ENCODE results near the gene TPPP2. TPM values are rescaled to one million over a fixed set of nuclear protein-coding genes. Genes with fewer than 3 reads are reported as not detected.

Gene TPPP2
- total and polyA plus RNA-seq, 2 experiments from 2014 or later: not detected

DNA sequence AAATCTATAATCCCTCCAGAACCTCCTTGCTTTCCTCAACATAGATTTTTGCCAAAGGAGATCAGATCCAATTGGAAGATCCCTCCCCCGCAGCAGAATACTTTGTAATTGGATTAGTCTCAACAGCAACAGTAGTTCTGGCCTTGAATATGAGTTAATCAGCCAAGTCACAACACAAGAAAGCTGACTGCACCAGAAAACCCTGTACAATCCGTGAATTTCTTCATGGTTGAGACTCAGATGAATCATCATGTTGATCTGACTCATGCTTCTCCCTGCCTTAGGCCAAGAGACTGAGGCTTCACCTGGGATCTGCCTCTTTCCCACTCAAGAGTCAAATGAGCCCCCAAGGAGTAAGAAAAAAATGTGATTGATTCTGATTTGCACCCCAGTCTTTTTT lies 43.2 kb upstream of the TPPP2 start:
- H3K9me2 ChIP-seq (ENCODE audit: insufficient read depth): no peaks in the 10 kb centered on the region
- no peaks in the 10 kb centered on the region for H3K9me3 ChIP-seq (ENCODE audit: low read depth)
- peaks cover 33% of the 10 kb centered on the region for H3K4me1 ChIP-seq (ENCODE audit: insufficient read depth)
- H3F3A ChIP-seq (ENCODE audit: insufficient read depth): peaks cover 26% of the 10 kb centered on the region
- H3K27ac ChIP-seq: peak overlapping the region; percentile 55
- 0 out of 2 replicates have a peak overlapping the region, but pooled peaks have one; percentile 30 for H3K4me3 ChIP-seq
- H4K20me1 ChIP-seq (ENCODE audit: insufficient read depth): no peaks in the 10 kb centered on the region
- in situ Hi-C loops (cut with MboI): no loop called here
- no peaks in the 10 kb centered on the region for H3K27me3 ChIP-seq (replicated peaks; ENCODE audit: insufficient read depth)
- H2AFZ ChIP-seq: peak overlapping the region; percentile 17
- peaks cover 15% of the 10 kb centered on the region for H3K79me2 ChIP-seq (ENCODE audit: insufficient read depth)
- no peak for TF ChIP-seq EZH2phosphoT487 (IDR thresholded peaks at IDR 0.05; ENCODE audit: insufficient read depth, low read depth)
- 0% methylated on average over 2 of the region's 2 CpGs for WGBS, 2 experiments (ENCODE audit: low coverage in 1 of 2, low lambda C conversion rate in 2 of 2, missing lambda C conversion rate in 2 of 2)
- H3K36me3 ChIP-seq (ENCODE audit: low read depth): peaks cover under 1% of the 10 kb centered on the region; the same call in 1 of the 2 replicates
- DNase-seq: peak; percentile 96
- peak overlapping the region; percentile 17; the same call in 1 of the 2 replicates for H3K9ac ChIP-seq
- peak overlapping the region; percentile 29 for H3K4me2 ChIP-seq (ENCODE audit: unreplicated experiment)

DNA sequence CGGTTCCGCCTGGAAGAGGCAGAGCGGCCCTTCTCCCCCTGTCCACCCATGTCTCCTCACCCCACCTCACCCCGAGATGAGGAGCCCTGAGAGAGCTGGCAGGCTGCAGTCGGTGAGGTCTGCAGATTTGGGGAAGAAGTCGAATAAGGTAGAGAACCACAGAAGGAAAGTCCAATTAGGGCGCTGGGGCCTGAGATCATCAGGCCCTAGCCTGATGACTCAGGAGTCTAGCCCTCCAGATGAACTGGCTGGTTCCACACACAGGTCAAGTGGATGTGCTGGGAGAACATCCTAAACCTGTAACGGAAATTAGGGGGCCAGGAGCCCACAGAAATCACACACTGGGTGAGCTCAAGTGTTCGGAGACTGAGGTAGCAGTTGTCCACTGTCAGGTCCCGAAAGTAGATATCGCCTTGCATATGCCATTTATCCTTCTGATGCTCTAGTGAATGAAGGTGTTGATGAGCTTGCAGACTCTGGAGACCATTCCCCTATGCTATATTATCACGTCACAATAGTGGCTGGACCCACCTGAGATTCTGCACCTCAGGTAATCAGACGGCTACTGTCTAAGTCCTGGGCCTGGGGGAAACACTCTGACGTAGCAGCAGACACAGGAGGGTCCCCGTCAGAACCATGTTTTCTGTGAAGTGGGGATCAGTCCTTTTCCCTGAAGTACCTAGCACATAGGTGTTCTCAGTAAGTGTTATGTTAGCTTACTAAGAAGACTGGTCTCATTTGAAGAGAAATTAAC lies 41.1 kb upstream of the TPPP2 start:
- WGBS, 2 experiments (ENCODE audit: low coverage in 1 of 2, low lambda C conversion rate in 2 of 2, missing lambda C conversion rate in 2 of 2): 76 to 79% methylated on average over 14 to 15 of the region's 15 CpGs

GRCh38 chr14:20989471-20989786 lies 40.6 kb upstream of the TPPP2 start:
- peak overlapping the region; percentile 75 for H3K4me2 ChIP-seq (ENCODE audit: unreplicated experiment)
- in situ Hi-C loops (cut with MboI): no loop called here
- peak overlapping the region; percentile 60 for H2AFZ ChIP-seq
- no peak for DNase-seq
- H3K9ac ChIP-seq: peak overlapping the region; percentile 65
- no peaks in the 10 kb centered on the region for H3K27me3 ChIP-seq (replicated peaks; ENCODE audit: insufficient read depth)
- no peaks in the 10 kb centered on the region for H3K9me2 ChIP-seq (ENCODE audit: insufficient read depth)
- WGBS, 2 experiments (ENCODE audit: low coverage in 1 of 2, low lambda C conversion rate in 2 of 2, missing lambda C conversion rate in 2 of 2): 0 to 1% methylated on average over 10 to 11 of the region's 11 CpGs
- H3K79me2 ChIP-seq (ENCODE audit: insufficient read depth): peaks cover 28% of the 10 kb centered on the region
- TF ChIP-seq EZH2 (IDR thresholded peaks at IDR 0.05; ENCODE audit: insufficient read depth, poor library complexity, severe bottlenecking) (no peak), EZH2phosphoT487 (IDR thresholded peaks at IDR 0.05; ENCODE audit: insufficient read depth, low read depth) (no peak)
- peak overlapping the region; percentile 68 for H3K27ac ChIP-seq
- H3K9me3 ChIP-seq (ENCODE audit: low read depth): no peaks in the 10 kb centered on the region
- peaks cover 26% of the 10 kb centered on the region for H3F3A ChIP-seq (ENCODE audit: insufficient read depth)
- H3K36me3 ChIP-seq (ENCODE audit: low read depth): peaks cover 19% of the 10 kb centered on the region; the same call in 1 of the 2 replicates
- no peaks in the 10 kb centered on the region for H4K20me1 ChIP-seq (ENCODE audit: insufficient read depth)
- H3K4me3 ChIP-seq: peak overlapping the region; percentile 49
- H3K4me1 ChIP-seq (ENCODE audit: insufficient read depth): peaks cover 33% of the 10 kb centered on the region

More for the DNA sequence above, 41.1 kb upstream of the TPPP2 start:
- peak overlapping the region; percentile 49 for H3K4me3 ChIP-seq
- peaks cover 26% of the 10 kb centered on the region for H3F3A ChIP-seq (ENCODE audit: insufficient read depth)
- DNase-seq: peak; percentile 24
- H3K9ac ChIP-seq: peak overlapping the region; percentile 65
- in situ Hi-C loops (cut with MboI): no loop called here
- peak overlapping the region; percentile 75 for H3K4me2 ChIP-seq (ENCODE audit: unreplicated experiment)
- no peak for TF ChIP-seq EZH2 (IDR thresholded peaks at IDR 0.05; ENCODE audit: insufficient read depth, poor library complexity, severe bottlenecking)
- TF ChIP-seq EZH2phosphoT487 (IDR thresholded peaks at IDR 0.05; ENCODE audit: insufficient read depth, low read depth): no peak
- peak overlapping the region; percentile 68 for H3K27ac ChIP-seq
- H3K9me2 ChIP-seq (ENCODE audit: insufficient read depth): no peaks in the 10 kb centered on the region
- H3K27me3 ChIP-seq (replicated peaks; ENCODE audit: insufficient read depth): no peaks in the 10 kb centered on the region
- H3K4me1 ChIP-seq (ENCODE audit: insufficient read depth): peaks cover 33% of the 10 kb centered on the region
- peak overlapping the region; percentile 60 for H2AFZ ChIP-seq
- peaks cover 28% of the 10 kb centered on the region for H3K79me2 ChIP-seq (ENCODE audit: insufficient read depth)
- no peaks in the 10 kb centered on the region for H3K9me3 ChIP-seq (ENCODE audit: low read depth)
- peaks cover 15% of the 10 kb centered on the region; the same call in 1 of the 2 replicates for H3K36me3 ChIP-seq (ENCODE audit: low read depth)
- no peaks in the 10 kb centered on the region for H4K20me1 ChIP-seq (ENCODE audit: insufficient read depth)

DNA sequence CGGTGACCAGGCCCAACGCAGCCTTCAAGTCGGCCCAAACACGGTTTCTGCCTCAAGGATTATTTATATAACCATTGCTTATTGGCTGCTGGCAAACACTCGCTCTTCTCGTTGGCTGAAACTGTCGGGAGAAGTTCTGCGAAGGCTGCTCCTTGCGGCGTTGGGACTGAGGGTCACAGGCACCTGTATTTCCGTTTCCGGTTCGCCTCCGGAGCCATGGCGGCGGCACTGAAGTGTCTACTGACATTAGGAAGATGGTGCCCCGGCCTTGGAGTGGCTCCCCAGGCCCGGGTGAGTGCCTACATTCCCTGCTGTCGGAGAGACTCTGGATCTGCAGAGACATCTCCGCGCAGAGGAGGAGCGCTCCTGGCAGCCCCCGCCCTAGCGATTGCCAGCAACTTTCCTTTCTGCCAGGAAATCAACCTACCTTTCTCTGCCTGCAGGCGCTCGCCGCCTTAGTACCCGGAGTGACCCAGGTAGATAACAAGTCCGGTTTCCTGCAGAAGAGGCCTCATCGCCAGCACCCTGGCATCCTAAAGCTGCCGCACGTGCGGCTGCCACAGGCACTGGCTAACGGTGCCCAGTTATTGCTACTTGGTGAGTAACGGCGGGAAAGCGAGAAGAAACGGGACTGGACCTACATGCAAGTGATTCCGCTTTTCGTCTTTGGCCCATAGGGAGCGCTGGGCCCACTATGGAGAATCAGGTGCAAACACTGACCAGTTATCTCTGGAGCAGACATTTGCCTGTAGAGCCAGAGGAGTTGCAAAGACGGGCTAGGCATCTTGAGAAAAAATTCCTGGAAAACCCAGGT lies 40.0 kb upstream of the TPPP2 start, which contains the start of gene METTL17:
Gene METTL17, plus strand, starts transcription at position 194 of the 814 bp plus-strand sequence. Its CDS starts 23 bp downstream, at position 217.
- peak; percentile 99 for DNase-seq

More for the DNA sequence above, 40.0 kb upstream of the TPPP2 start, which contains the start of gene METTL17:
- Histone ChIP-seq H3K9me2 (ENCODE audit: insufficient read depth) (no peaks in the 10 kb centered on the region), H3F3A (ENCODE audit: insufficient read depth) (peaks cover 26% of the 10 kb centered on the region), H2AFZ (peak within 1 kb of the TSS; percentile 93), H3K79me2 (ENCODE audit: insufficient read depth) (peaks cover 28% of the 10 kb centered on the region), H3K4me3 (peak within 1 kb of the TSS; percentile 89), H3K9ac (peak within 1 kb of the TSS; percentile 82), H3K4me2 (ENCODE audit: unreplicated experiment) (peak within 1 kb of the TSS; percentile 99), H3K36me3 (ENCODE audit: low read depth) (peaks cover 22% of the 10 kb centered on the region; the same call in 1 of the 2 replicates), H3K4me1 (ENCODE audit: insufficient read depth) (peaks cover 33% of the 10 kb centered on the region), H4K20me1 (ENCODE audit: insufficient read depth) (no peaks in the 10 kb centered on the region), H3K27ac (peak within 1 kb of the TSS; percentile 68), H3K9me3 (ENCODE audit: low read depth) (no peaks in the 10 kb centered on the region), H3K27me3 (replicated peaks; ENCODE audit: insufficient read depth) (no peaks in the 10 kb centered on the region)
- no peak for TF ChIP-seq EZH2phosphoT487 (IDR thresholded peaks at IDR 0.05; ENCODE audit: insufficient read depth, low read depth)
- 1 to 2% methylated on average over 41 to 42 of the region's 42 CpGs for WGBS, 2 experiments (ENCODE audit: low coverage in 1 of 2, low lambda C conversion rate in 2 of 2, missing lambda C conversion rate in 2 of 2)
- in situ Hi-C loops (cut with MboI): no loop called here

Measured in GM23248 (cell line).